ENCODE data around the gene KHK. TPM values are rescaled to one million over a fixed set of nuclear protein-coding genes. Genes with fewer than 3 reads are reported as not detected.

The KHK gene
- total and polyA plus RNA-seq, 2 of the 8 experiments (the other 6 are each of a cell fraction or from before 2014, with no cell fraction given) = 11.0 to 17.7 TPM

- TF ChIP-seq EP300 (IDR thresholded peaks at IDR 0.05; ENCODE audit: borderline replicate concordance in 1 of 2, low read depth in 2 of 2, low read length in 2 of 2) (no peak), RAD21 (IDR thresholded peaks at IDR 0.05 in 1 of 2, conservative IDR thresholded peaks at IDR 0.05 in 1 of 2; ENCODE audit: low read depth in 2 of 2, low read length in 2 of 2) (no peak), GTF2F1 (IDR thresholded peaks at IDR 0.05; ENCODE audit: borderline replicate concordance, low read depth, low read length) (no peak), SP4 (IDR thresholded peaks at IDR 0.05; ENCODE audit: low read length) (no peak), EGR1 (IDR thresholded peaks at IDR 0.05; ENCODE audit: borderline replicate concordance, low read depth, low read length) (no peak), BACH1 (IDR thresholded peaks at IDR 0.05; ENCODE audit: low read length) (no peak), YY1 (IDR thresholded peaks at IDR 0.05; ENCODE audit: low read depth, low read length) (no peak), GABPA (IDR thresholded peaks at IDR 0.05; ENCODE audit: borderline replicate concordance, insufficient read depth, low read length) (no peak), POLR2A (IDR thresholded peaks at IDR 0.05; ENCODE audit: control extremely low read depth in 1 of 2, low read depth in 2 of 2, low read length in 2 of 2) (no peak), TAF1 (IDR thresholded peaks at IDR 0.05; ENCODE audit: low read depth, low read length) (no peak), POLR2AphosphoS5 (IDR thresholded peaks at IDR 0.05; ENCODE audit: low read depth, low read length) (no peak)
Measured at GRCh38 chr2:27089111-27089954, 2.8 kb downstream of the KHK start (continued).
